WTC11 (cell line): ENCODE data around the gene WWOX.

Experiments used
- CTCF ChIP-seq: fragments of 200-600 bp; IDR thresholded peaks from 2 replicates; pipeline ENCODE4 v1.8.0; 2022; ENCODE audit warnings: antibody characterized with exemption
- E2F1 ChIP-seq: sonication (generic); formaldehyde crosslinking; IDR thresholded peaks from 2 replicates; pipeline ENCODE4 v1.8.0; 2022; ENCODE audit warnings: mild to moderate bottlenecking, missing genetic modification reagents
- ETV6 ChIP-seq: sonication (generic); formaldehyde crosslinking; IDR thresholded peaks from 2 replicates; pipeline ENCODE4 v1.8.1; 2022; ENCODE audit warnings: mild to moderate bottlenecking, missing genetic modification reagents
- NR2C2 ChIP-seq: sonication (generic); formaldehyde crosslinking; IDR thresholded peaks from 2 replicates; pipeline ENCODE4 v1.8.0; 2022; ENCODE audit warnings: mild to moderate bottlenecking, missing genetic modification reagents
- ZNF416 ChIP-seq: fragments of 250-450 bp; sonication (Bioruptor Pico); IDR thresholded peaks from 2 replicates; pipeline ENCODE4 v1.9.0; 2021; ENCODE audit warnings: mild to moderate bottlenecking, inconsistent platforms

- TF ChIP-seq NR2C2 (CRISPR knock-in tag) (no peak), ZNF416 (CRISPR knock-in tag) (no peak), E2F1 (CRISPR knock-in tag) (no peak), CTCF (no peak), ETV6 (CRISPR knock-in tag) (no peak)
Observed at GRCh38 chr16:78639775-78640174, 540.3 kb downstream of the WWOX start.
